Adrenal gland (tissue), 5 donors: ENCODE results near the gene C8A.
A peak's percentile ranks its signal among the peaks of the same experiment; 100 is the strongest.

ENCODE experiments used
- CTCF ChIP-seq, 6 experiments: fragments of 450-650 bp in 4 of 6; fragments of 200-600 bp in 2 of 6; sonication (generic) in 1 of 6; IDR thresholded peaks; 1 replicate in 5 of 6; 2 replicates in 1 of 6; pipeline versions ENCODE4 v1.5.1 to v1.8.0; 2016 to 2021; ENCODE audit warnings: antibody characterized with exemption in 6 of 6, mild to moderate bottlenecking in 2 of 6, moderate library complexity in 1 of 6
- POLR2A ChIP-seq, 2 donors: fragments of 450-650 bp; IDR thresholded peaks; one replicate each; pipeline ENCODE4 v1.6.1; 2017; ENCODE audit warnings: antibody characterized with exemption in 2 of 2, mild to moderate bottlenecking in 2 of 2, moderate library complexity in 1 of 2
- donor health status: DM: no; HTN: no; CAD: no.

DNA sequence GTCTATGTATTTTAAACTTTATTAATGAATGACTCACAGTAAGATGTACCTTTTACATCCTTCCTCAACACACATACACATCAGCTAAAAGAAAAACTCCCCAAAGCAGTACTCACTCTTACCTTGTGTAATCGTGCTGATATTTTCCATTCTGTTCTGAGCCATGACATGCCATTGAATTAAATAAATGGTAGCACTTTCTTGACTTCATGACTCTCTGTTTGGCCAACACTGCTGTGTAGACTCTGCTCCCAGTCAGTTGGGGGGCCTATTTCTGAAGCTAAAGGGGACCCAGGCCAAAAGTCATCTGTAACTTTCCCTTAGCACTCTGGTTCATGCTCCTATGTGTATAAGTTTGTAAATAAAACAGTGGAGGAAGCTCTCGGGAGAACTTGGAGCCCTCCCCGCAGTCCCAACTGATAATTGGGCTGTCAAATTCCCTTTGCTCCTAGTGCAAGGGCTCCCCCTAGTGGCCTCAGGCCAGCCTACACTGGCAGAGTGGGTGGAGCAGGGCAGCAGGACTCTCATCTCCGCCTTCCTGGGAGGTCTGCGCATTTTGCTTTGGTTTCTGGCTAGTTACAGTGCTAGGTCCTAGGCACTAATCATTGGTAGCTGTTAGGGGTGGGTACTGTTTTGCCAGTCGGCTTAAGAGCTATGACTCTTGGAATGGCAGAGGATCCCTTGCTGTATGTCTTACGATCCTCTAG lies 33.7 kb upstream of the C8A start:
- TF ChIP-seq CTCF (IDR thresholded peaks at IDR 0.05) (peak; percentile 79 to 97 (median 88)), POLR2A (IDR thresholded peaks at IDR 0.05) (no peak)
